K562 (cell line): ENCODE measurements around the gene ANK2. TPM values are rescaled to one million over a fixed set of nuclear protein-coding genes. Genes with fewer than 3 reads are reported as not detected.

Source experiments
- ATAC-seq: fragments of 200-7000 bp; cut with Tn5 transposase; 3 replicates; pipeline ENCODE4 v1.9.1; 2020; ENCODE audit warnings: moderate library complexity
- BruUV-seq: library from RNA; stranded (reverse); fragments of 400-500 nt; replicated peaks from 2 replicates; lab custom pipeline; 2021; lab: Mats Ljungman, UMichigan
- CTCF ChIA-PET: fragments of 300-600 bp; formaldehyde crosslinking; extraction: SDS; loops from one replicate; lab custom pipeline; 2021; ENCODE audit warnings: low intra/inter-chr PET ratio; lab: Yijun Ruan, JAX
- POLR2A ChIA-PET: fragments of 300-600, 350-650 bp; sonication (Branson Sonifier 250); formaldehyde crosslinking; extraction: SDS; loops from one replicate; lab custom pipeline; 2021; ENCODE audit warnings: antibody characterized with exemption, inconsistent platforms; lab: Yijun Ruan, JAX
- DNase-seq, 4 experiments: peaks; one replicate each; pipeline versions ENCODE4 v3.0.0 to v3.0.0-alpha.2; 2011 to 2018; ENCODE audit warnings: low spot score in 3 of 4, mixed read lengths in 3 of 4; ENCODE audit errors: extremely low read depth in 1 of 4
- FAIRE-seq: peaks from 2 replicates; lab custom pipeline; 2011; peaks lifted over from hg19 to GRCh38; lab: Jason Lieb, UNC
- H2AFZ ChIP-seq: 2 replicates; pipeline ENCODE4 v1.6.0; 2011; ENCODE audit warnings: low read depth, low read length, control low read depth, inconsistent platforms
- H3K27ac ChIP-seq: fragments of 200-600 bp; 3 replicates; pipeline ENCODE4 v1.8.0; 2011; ENCODE audit warnings: low read depth, mild to moderate bottlenecking, control low read depth, inconsistent platforms, low read length, moderate library complexity, mixed read lengths; ENCODE audit errors: extremely low read depth
- H3K27me3 ChIP-seq, 2 experiments: fragments of 300-600 bp in 1 of 2; 2 replicates in 1 of 2; 3 replicates in 1 of 2; pipeline versions ENCODE4 v1.6.0 to v1.8.0; 2011; ENCODE audit warnings: inconsistent platforms in 2 of 2, low read length in 2 of 2, mild to moderate bottlenecking in 1 of 2, mixed read lengths in 1 of 2, moderate library complexity in 1 of 2; ENCODE audit not compliant: control insufficient read depth in 2 of 2, insufficient read depth in 2 of 2
- H3K36me3 ChIP-seq: fragments of 300-600 bp; 3 replicates; pipeline ENCODE4 v1.8.0; 2011; ENCODE audit warnings: mild to moderate bottlenecking, low read length, inconsistent platforms; ENCODE audit not compliant: control insufficient read depth, insufficient read depth
- H3K4me1 ChIP-seq, 2 experiments: fragments of 200-600 bp in 1 of 2; replicated peaks in 1 of 2; 2 replicates in 1 of 2; 3 replicates in 1 of 2; pipeline versions ENCODE4 v1.5.1 to v1.8.0; 2011; ENCODE audit warnings: inconsistent platforms in 2 of 2, low read length in 2 of 2, mild to moderate bottlenecking in 1 of 2, mixed read lengths in 1 of 2, moderate library complexity in 1 of 2; ENCODE audit not compliant: control insufficient read depth in 2 of 2, insufficient read depth in 2 of 2
- H3K4me2 ChIP-seq: 2 replicates; pipeline ENCODE4 v1.6.1; 2011; ENCODE audit warnings: low read length, control low read depth, inconsistent platforms, mixed read lengths; ENCODE audit not compliant: insufficient read depth
- H3K4me3 ChIP-seq: fragments of 200-600 bp; sonication (generic), shearing (Covaris generic); 2 replicates; pipeline ENCODE4 v1.5.1; 2016; ENCODE audit warnings: control low read depth, inconsistent platforms
- H3K79me2 ChIP-seq: fragments of 200-600 bp; 3 replicates; pipeline ENCODE4 v1.8.0; 2011; ENCODE audit warnings: low read length, inconsistent platforms; ENCODE audit not compliant: control insufficient read depth, insufficient read depth
- H3K9ac ChIP-seq, 2 experiments: 2 replicates each; pipeline versions ENCODE4 v1.6.0 to v1.6.1; 2011; ENCODE audit warnings: low read depth in 2 of 2, low read length in 2 of 2, control low read depth in 1 of 2, inconsistent platforms in 1 of 2, mild to moderate bottlenecking in 1 of 2, mixed read lengths in 1 of 2; ENCODE audit not compliant: insufficient read depth in 1 of 2
- H3K9me1 ChIP-seq: one replicate; pipeline ENCODE4 v1.6.0; 2011; ENCODE audit warnings: inconsistent platforms, mild to moderate bottlenecking, low read length, moderate library complexity; ENCODE audit not compliant: control insufficient read depth, insufficient read depth
- H3K9me3 ChIP-seq: replicated peaks from 2 replicates; pipeline ENCODE4 v1.5.1; 2011; ENCODE audit warnings: low read depth, low read length, inconsistent platforms; ENCODE audit not compliant: control insufficient read depth, insufficient read depth
- H4K20me1 ChIP-seq: replicated peaks from 2 replicates; pipeline ENCODE4 v1.6.1; 2011; ENCODE audit warnings: low read length, inconsistent platforms, mixed read lengths; ENCODE audit not compliant: control insufficient read depth, insufficient read depth
- COPS2 ChIP-seq: fragments of 450-650 bp; conservative IDR thresholded peaks from 2 replicates; pipeline ENCODE4 v1.6.1; 2016; ENCODE audit warnings: mild to moderate bottlenecking, moderate library complexity
- ELK3 ChIP-seq: fragments of 450-650 bp; formaldehyde crosslinking; IDR thresholded peaks from 2 replicates; pipeline ENCODE4 v1.4.0; 2020; ENCODE audit warnings: mild to moderate bottlenecking
- IFI16 ChIP-seq: fragments of 250-450 bp; sonication (Bioruptor Pico); IDR thresholded peaks from 2 replicates; pipeline ENCODE4 v2.1.2; 2022; ENCODE audit warnings: mild to moderate bottlenecking, inconsistent platforms
- TAL1 ChIP-seq: fragments of 450-650 bp; IDR thresholded peaks from 2 replicates; pipeline ENCODE4 v1.6.1; 2016; ENCODE audit warnings: mild to moderate bottlenecking
- TEAD2 ChIP-seq: fragments of 450-650 bp; IDR thresholded peaks from 2 replicates; pipeline ENCODE4 v1.6.1; 2016; ENCODE audit warnings: missing genetic modification characterization, control low read depth, missing compliant biosample characterization
- ZBTB34 ChIP-seq: fragments of 250-450 bp; sonication (Bioruptor Pico); IDR thresholded peaks from 2 replicates; pipeline ENCODE4 v1.8.0; 2021; ENCODE audit warnings: mild to moderate bottlenecking, moderate library complexity
- ZNF41 ChIP-seq: fragments of 250-450 bp; sonication (Bioruptor Pico); conservative IDR thresholded peaks from 2 replicates; pipeline ENCODE4 v1.4.0; 2020; ENCODE audit warnings: mild to moderate bottlenecking
- WGBS: fragments of 100-300 bp; shearing (Covaris generic); methylation state at CpG from one replicate; pipeline ENCODE4 v1.1.6; 2016; ENCODE audit warnings: low coverage, mixed read lengths; ENCODE audit not compliant: insufficient coverage; ENCODE audit errors: missing lambda C conversion rate; 5-methylcytosine and 5-hydroxymethylcytosine counted together
- in situ Hi-C: fragments of 300-500 bp; cut with MboI; formaldehyde crosslinking; loops from 4 replicates; pipeline ENCODE4 v1.15.0; 2018; ENCODE audit warnings: inconsistent platforms, mixed read lengths
- intact Hi-C: fragments of 100-400 bp; cut with micrococcal nuclease; formaldehyde crosslinking; loops from 2 replicates; pipeline ENCODE4 v1.14.2; 2022
- polyA plus RNA-seq, 8 experiments: library from polyadenylated mRNA; depleted of rRNA in 4 of 8; stranded (reverse) in 5 of 8; unstranded in 3 of 8; fragments of >200 nt; fragmentation: Nextera tagmentation in 2 of 8; fragmentation: Illumina TruSeq in 1 of 8; extraction: Ambion mirVana in 2 of 8; extraction: Trizol in 1 of 8; gene quantifications; 2 replicates each; pipeline versions ENCODE4 v1.2.1 to v1.2.3, GENCODE V29; 2011 to 2014; ENCODE audit warnings: inconsistent platforms in 1 of 8, missing spikeins in 1 of 8
- total RNA-seq, 7 experiments: library from RNA; depleted of rRNA in 6 of 7; stranded (reverse); fragments of >200 nt in 6 of 7; fragmentation: Illumina TruSeq in 2 of 7; extraction: Trizol in 2 of 7; gene quantifications; 2 replicates each; pipeline versions ENCODE4 v1.2.1 to v1.2.3, GENCODE V29; 2011 to 2021; ENCODE audit warnings: low replicate concordance in 1 of 7

The ANK2 gene
- total and polyA plus RNA-seq, 9 of the 15 experiments (the other 6 are each of a cell fraction or from before 2014, with no cell fraction given), result 0.07 to 0.24 TPM; not detected in 7

GRCh38 chr4:113050837-113051236 lies 1.4 kb downstream of the ANK2 start:
- Histone ChIP-seq H3K79me2 (no peaks in the 10 kb centered on the region), H3K36me3 (no peaks in the 10 kb centered on the region), H3K9me1 (no peaks in the 10 kb centered on the region), H3K27me3 (no peaks in the 10 kb centered on the region), H3K27ac (no peak overlapping the region), H3K9ac (no peak overlapping the region), H3K4me3 (no peak overlapping the region), H3K4me2 (no peak overlapping the region), H4K20me1 (no peaks in the 10 kb centered on the region), H2AFZ (no peak overlapping the region), H3K4me1 (no peaks in the 10 kb centered on the region), H3K9me3 (no peaks in the 10 kb centered on the region)
- CTCF ChIA-PET, result no interaction called here
- DNase-seq, result no peak
- TF ChIP-seq ZBTB34 (CRISPR knock-in tag) (no peak), IFI16 (CRISPR knock-in tag) (no peak), COPS2 (no peak), TAL1 (no peak), ZNF41 (CRISPR knock-in tag) (no peak)
- 0% methylated on average over 3 of the region's 3 CpGs for WGBS
- ATAC-seq, result no peak
- BruUV-seq, result no TSS peak
- intact Hi-C loops, result no loop called here
- in situ Hi-C loops, result no loop called here
- FAIRE-seq, result no peak
- POLR2A ChIA-PET, result no interaction called here

GRCh38 chr4:113051361-113051760 lies 1.9 kb downstream of the ANK2 start:
- FAIRE-seq, result no peak
- no TSS peak for BruUV-seq
- H3K9ac ChIP-seq, result no peak overlapping the region
- intact Hi-C loops, result no loop called here
- H3K27ac ChIP-seq, result no peak overlapping the region
- H3K9me1 ChIP-seq, result no peaks in the 10 kb centered on the region
- no peak overlapping the region for H3K4me3 ChIP-seq
- no peaks in the 10 kb centered on the region for H3K27me3 ChIP-seq
- H2AFZ ChIP-seq, result no peak overlapping the region
- H3K36me3 ChIP-seq, result no peaks in the 10 kb centered on the region
- ChIA-PET CTCF (no interaction called here), POLR2A (no interaction called here)
- 0% methylated on average over 2 of the region's 2 CpGs for WGBS
- no peaks in the 10 kb centered on the region for H4K20me1 ChIP-seq
- in situ Hi-C loops, result no loop called here
- no peak overlapping the region for H3K4me2 ChIP-seq
- no peaks in the 10 kb centered on the region for H3K4me1 ChIP-seq
- ATAC-seq, result no peak
- TF ChIP-seq ELK3 (CRISPR knock-in tag) (no peak), TEAD2 (tag) (no peak)
- no peaks in the 10 kb centered on the region for H3K79me2 ChIP-seq
- no peaks in the 10 kb centered on the region for H3K9me3 ChIP-seq
- no peak for DNase-seq
